Thyroid gland (tissue), 4 donors: ENCODE measurements around the gene ENTHD1. TPM values are rescaled to one million over a fixed set of nuclear protein-coding genes. Genes with fewer than 3 reads are reported as not detected.
A peak's percentile ranks its signal among the peaks of the same experiment; 100 is the strongest.

Experiments used
- DNase-seq, 2 donors: peaks; one replicate each; pipeline ENCODE4 v3.0.0-alpha.2; 2019
- H3K27ac ChIP-seq, 3 donors: fragments of 200-600 bp; sonication (generic); 1 replicate in 2 of 3; 2 replicates in 1 of 3; pipeline ENCODE4 v1.5.1; 2016 to 2019; ENCODE audit warnings: mild to moderate bottlenecking in 1 of 3, moderate library complexity in 1 of 3
- H3K27me3 ChIP-seq: fragments of 200-600 bp; sonication (generic); one replicate; pipeline ENCODE4 v1.5.1; 2019
- H3K36me3 ChIP-seq, 2 donors: fragments of 200-600 bp; sonication (generic); one replicate each; pipeline ENCODE4 v1.5.1; 2016 to 2019
- H3K4me1 ChIP-seq, 2 donors: fragments of 200-600 bp; sonication (generic); one replicate each; pipeline ENCODE4 v1.5.1; 2017 to 2019
- H3K4me3 ChIP-seq, 3 donors: fragments of 200-600 bp; sonication (generic); replicated peaks in 1 of 3; 1 replicate in 2 of 3; 2 replicates in 1 of 3; pipeline ENCODE4 v1.5.1; 2016; ENCODE audit warnings: mild to moderate bottlenecking in 1 of 3
- H3K9me3 ChIP-seq: fragments of 200-600 bp; sonication (generic); one replicate; pipeline ENCODE4 v1.5.1; 2017
- POLR2A ChIP-seq, 2 donors: fragments of 450-650 bp; IDR thresholded peaks; one replicate each; pipeline ENCODE4 v1.6.1; 2017; ENCODE audit warnings: antibody characterized with exemption in 2 of 2, mild to moderate bottlenecking in 2 of 2, moderate library complexity in 1 of 2
- WGBS, 2 donors: methylation state at CpG; one replicate each; pipeline ENCODE4 v1.1.5; 2017; 5-methylcytosine and 5-hydroxymethylcytosine counted together
- intact Hi-C: fragments of 100-400 bp; cut with DNase I; formaldehyde crosslinking; loops from one replicate; pipeline ENCODE4 v1.15.1; 2023
- total RNA-seq, 4 donors: library from RNA; depleted of rRNA; stranded (reverse); fragments of >200 nt; gene quantifications; one replicate each; pipeline ENCODE4 v1.2.3, GENCODE V29; 2016
- TF ChIP-seq, protein P1 (sequence below), 6 experiments: fragments of 200-600 bp in 3 of 6; fragments of 450-650 bp in 3 of 6; sonication (generic) in 3 of 6; IDR thresholded peaks; one replicate each; pipeline ENCODE4 v1.5.1; 2016 to 2019; ENCODE audit warnings: antibody characterized with exemption in 6 of 6, mild to moderate bottlenecking in 2 of 6, inconsistent platforms in 1 of 6, moderate library complexity in 1 of 6

ENTHD1 gene
- total RNA-seq, 4 donors from 2014 or later: 1.3 TPM; not detected in 3

GRCh38 chr22:39917197-39917643 is 23.7 kb upstream of the ENTHD1 start:
- WGBS, 2 donors: 28 to 30% methylated on average over 5 of the region's 5 CpGs
- no peak overlapping the region for H3K4me3 ChIP-seq
- H3K36me3 ChIP-seq: no peaks in the 10 kb centered on the region
- peak overlapping the region; percentile 78 to 89 (median 85) for H3K27ac ChIP-seq
- intact Hi-C loops: no loop called here
- no peak for TF ChIP-seq POLR2A (IDR thresholded peaks at IDR 0.05)
- TF ChIP-seq, protein P1, sequence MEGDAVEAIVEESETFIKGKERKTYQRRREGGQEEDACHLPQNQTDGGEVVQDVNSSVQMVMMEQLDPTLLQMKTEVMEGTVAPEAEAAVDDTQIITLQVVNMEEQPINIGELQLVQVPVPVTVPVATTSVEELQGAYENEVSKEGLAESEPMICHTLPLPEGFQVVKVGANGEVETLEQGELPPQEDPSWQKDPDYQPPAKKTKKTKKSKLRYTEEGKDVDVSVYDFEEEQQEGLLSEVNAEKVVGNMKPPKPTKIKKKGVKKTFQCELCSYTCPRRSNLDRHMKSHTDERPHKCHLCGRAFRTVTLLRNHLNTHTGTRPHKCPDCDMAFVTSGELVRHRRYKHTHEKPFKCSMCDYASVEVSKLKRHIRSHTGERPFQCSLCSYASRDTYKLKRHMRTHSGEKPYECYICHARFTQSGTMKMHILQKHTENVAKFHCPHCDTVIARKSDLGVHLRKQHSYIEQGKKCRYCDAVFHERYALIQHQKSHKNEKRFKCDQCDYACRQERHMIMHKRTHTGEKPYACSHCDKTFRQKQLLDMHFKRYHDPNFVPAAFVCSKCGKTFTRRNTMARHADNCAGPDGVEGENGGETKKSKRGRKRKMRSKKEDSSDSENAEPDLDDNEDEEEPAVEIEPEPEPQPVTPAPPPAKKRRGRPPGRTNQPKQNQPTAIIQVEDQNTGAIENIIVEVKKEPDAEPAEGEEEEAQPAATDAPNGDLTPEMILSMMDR (IDR thresholded peaks at IDR 0.05): no peak
- H3K9me3 ChIP-seq: no peaks in the 10 kb centered on the region
- H3K27me3 ChIP-seq: no peaks in the 10 kb centered on the region
- DNase-seq: peak; percentile 80 to 82
- H3K4me1 ChIP-seq: peaks cover 56 to 64% of the 10 kb centered on the region in 2 donors

GRCh38 chr22:39916496-39916895 is 22.9 kb upstream of the ENTHD1 start:
- Histone ChIP-seq H3K27me3 (no peaks in the 10 kb centered on the region), H3K9me3 (no peaks in the 10 kb centered on the region), H3K4me3 (no peak overlapping the region), H3K4me1 (peaks cover 56 to 64% of the 10 kb centered on the region in 2 donors), H3K36me3 (no peaks in the 10 kb centered on the region), H3K27ac (peak overlapping the region; percentile 78 to 89 (median 85))
- TF ChIP-seq POLR2A (IDR thresholded peaks at IDR 0.05): no peak
- TF ChIP-seq, protein P1 (IDR thresholded peaks at IDR 0.05): no peak
- DNase-seq: peak; percentile 45 to 50
- intact Hi-C loops: no loop called here
- WGBS, 2 donors: 31 to 37% methylated on average over 3 of the region's 3 CpGs

DNA sequence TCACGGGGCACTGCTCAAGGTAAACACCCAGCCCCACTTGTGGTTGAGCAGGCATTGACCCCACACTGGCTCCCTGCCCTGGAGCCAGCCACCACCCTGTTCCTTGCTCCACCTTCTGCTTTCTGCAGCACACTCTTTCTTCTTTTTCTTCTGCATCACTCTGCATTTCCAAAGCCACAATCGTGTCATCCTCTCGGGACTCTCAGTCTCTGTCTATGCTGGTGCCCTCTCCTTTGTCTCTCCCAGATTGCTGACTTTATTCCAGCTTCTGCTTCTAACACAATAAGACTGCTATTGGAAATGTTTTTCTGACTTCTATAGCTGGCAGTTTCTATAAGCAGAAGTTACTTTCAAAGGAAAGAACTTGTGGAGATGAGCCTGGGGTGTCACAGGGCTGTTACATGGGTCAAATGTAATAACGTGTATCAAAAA is 21.8 kb upstream of the ENTHD1 start:
- H3K36me3 ChIP-seq: no peaks in the 10 kb centered on the region
- H3K27ac ChIP-seq: peak overlapping the region; percentile 78 to 89 (median 85)
- no peak overlapping the region for H3K4me3 ChIP-seq
- H3K4me1 ChIP-seq: peaks cover 44 to 56% of the 10 kb centered on the region in 2 donors
- intact Hi-C loops: no loop called here
- TF ChIP-seq, protein P1 (IDR thresholded peaks at IDR 0.05): no peak
- TF ChIP-seq POLR2A (IDR thresholded peaks at IDR 0.05): no peak
- no peaks in the 10 kb centered on the region for H3K9me3 ChIP-seq
- no peaks in the 10 kb centered on the region for H3K27me3 ChIP-seq
- 31 to 36% methylated on average over 4 of the region's 4 CpGs for WGBS, 2 donors
- peak; percentile 86 to 88 for DNase-seq

DNA sequence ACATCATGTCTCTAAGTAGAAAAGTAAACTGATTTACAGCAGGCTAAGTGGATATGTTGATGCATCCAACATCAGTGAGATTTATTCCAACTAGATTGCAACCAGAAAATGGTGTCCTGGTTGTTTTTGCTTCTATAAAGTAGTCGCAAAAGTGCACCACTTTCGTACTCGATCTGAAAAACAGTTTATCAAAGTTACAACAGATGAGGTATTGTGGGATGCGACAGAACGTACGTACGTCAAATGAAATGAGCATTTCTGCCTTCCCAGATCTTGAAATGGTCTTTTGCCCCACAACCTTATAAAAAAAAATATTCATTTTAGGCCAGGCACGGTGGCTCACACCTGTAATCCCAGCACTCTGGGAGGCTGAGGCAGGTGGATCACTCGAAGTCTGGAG is 21.0 kb upstream of the ENTHD1 start:
- Histone ChIP-seq H3K4me1 (peaks cover 43 to 55% of the 10 kb centered on the region in 2 donors), H3K9me3 (no peaks in the 10 kb centered on the region), H3K36me3 (no peaks in the 10 kb centered on the region), H3K27ac (peak overlapping the region; percentile 57 to 78 (median 62)), H3K4me3 (no peak overlapping the region), H3K27me3 (no peaks in the 10 kb centered on the region)
- TF ChIP-seq POLR2A (IDR thresholded peaks at IDR 0.05): no peak
- TF ChIP-seq, protein P1 (IDR thresholded peaks at IDR 0.05): no peak
- 90 to 92% methylated on average over 9 of the region's 9 CpGs for WGBS, 2 donors
- intact Hi-C loops: no loop called here
- DNase-seq: no peak

DNA sequence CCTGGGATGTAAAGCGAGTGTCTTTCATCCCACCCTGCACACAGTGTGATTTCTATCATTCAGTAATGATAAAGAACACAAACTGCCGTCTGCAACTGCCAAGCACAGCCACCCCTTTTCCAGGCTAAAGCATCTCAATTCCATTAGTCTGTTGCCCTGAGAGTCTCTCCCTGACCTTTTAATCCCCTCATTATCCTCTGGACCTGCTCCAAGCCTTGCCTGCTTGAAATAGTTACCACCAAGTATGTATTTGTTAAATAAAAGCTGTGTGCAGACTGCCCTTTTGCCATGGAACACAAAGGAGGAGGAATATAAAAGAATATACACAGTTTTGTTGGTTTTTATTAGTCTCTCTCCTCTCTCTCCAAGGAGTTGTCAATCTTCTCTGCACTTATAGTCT is 20.3 kb upstream of the ENTHD1 start:
- TF ChIP-seq POLR2A (IDR thresholded peaks at IDR 0.05): no peak
- TF ChIP-seq, protein P1 (IDR thresholded peaks at IDR 0.05): no peak
- 63 to 71% methylated on average over 2 of the region's 2 CpGs for WGBS, 2 donors
- DNase-seq: no peak

More for the DNA sequence above, 20.3 kb upstream of the ENTHD1 start:
- no peak overlapping the region for H3K4me3 ChIP-seq
- no peaks in the 10 kb centered on the region for H3K36me3 ChIP-seq
- no peaks in the 10 kb centered on the region for H3K9me3 ChIP-seq
- H3K27me3 ChIP-seq: no peaks in the 10 kb centered on the region
- H3K27ac ChIP-seq: peak overlapping the region; percentile 25 to 78 (median 62)
- intact Hi-C loops: no loop called here
- peaks cover 50 to 55% of the 10 kb centered on the region in 2 donors for H3K4me1 ChIP-seq
